GM13976 (cell line): ENCODE data around the gene ETNK2.

ENCODE experiments used
- DNase-seq: peaks from one replicate; pipeline ENCODE4 v3.0.0; 2012; ENCODE audit warnings: low spot score
- in situ Hi-C: fragments of 300-500 bp; cut with MboI; formaldehyde crosslinking; loops from one replicate; pipeline ENCODE4 v1.12.0; 2022; ENCODE audit warnings: low sequenced_read_pairs, mixed read lengths, inconsistent platforms; ENCODE audit not compliant: unreplicated experiment
- TF ChIP-seq, protein P1 (sequence below): IDR thresholded peaks from 2 replicates; pipeline ENCODE4 v1.5.1; 2012; ENCODE audit warnings: borderline replicate concordance, mild to moderate bottlenecking; ENCODE audit not compliant: insufficient read depth; ENCODE audit errors: extremely low read depth, missing control alignments, control extremely low read depth

ETNK2 gene

DNA sequence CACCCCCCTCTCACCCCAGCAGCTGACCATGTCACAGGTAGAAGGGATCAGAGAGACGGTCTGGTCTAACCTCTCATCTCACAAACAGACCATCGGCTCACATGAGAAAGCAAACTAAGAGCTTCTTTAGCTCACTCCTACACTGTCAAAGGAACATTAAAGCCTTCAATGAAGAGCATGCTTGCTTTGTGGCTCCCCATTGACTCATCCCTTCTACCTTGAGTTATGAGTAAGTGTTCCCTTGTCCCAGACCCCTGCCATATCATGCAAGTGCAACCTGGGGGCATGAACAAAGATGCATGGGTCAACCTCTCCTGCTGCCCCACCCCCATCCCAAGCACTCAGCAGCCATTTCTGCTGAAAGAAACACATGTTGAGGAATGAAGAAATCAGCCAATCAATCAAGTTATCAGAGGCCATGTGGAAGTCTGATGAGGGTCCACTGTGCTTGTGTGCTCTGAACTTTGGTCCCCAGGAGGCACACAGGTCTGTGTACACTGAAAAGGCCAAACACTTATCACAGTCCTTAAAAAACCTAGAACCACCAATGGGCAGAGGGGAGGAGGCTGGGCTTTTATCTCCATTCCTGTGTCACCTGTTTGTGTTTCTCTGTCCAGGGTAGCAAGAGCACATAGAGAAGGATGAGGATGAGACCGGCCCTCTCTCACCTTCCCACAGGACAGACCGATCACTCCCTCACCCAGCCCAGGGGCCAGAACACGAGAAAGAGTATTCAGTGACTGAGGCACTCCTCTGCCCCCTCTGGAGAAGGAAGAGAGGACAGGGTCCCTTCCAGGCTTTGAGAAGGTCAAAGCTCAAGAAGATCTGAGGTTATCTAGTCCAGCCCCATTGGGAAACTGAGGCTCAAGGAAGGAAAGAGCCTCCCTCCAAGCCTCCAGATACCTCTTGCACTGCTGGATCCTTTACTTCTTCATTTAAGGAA, 9.5 kb downstream of the ETNK2 start:
- TF ChIP-seq, protein P1, sequence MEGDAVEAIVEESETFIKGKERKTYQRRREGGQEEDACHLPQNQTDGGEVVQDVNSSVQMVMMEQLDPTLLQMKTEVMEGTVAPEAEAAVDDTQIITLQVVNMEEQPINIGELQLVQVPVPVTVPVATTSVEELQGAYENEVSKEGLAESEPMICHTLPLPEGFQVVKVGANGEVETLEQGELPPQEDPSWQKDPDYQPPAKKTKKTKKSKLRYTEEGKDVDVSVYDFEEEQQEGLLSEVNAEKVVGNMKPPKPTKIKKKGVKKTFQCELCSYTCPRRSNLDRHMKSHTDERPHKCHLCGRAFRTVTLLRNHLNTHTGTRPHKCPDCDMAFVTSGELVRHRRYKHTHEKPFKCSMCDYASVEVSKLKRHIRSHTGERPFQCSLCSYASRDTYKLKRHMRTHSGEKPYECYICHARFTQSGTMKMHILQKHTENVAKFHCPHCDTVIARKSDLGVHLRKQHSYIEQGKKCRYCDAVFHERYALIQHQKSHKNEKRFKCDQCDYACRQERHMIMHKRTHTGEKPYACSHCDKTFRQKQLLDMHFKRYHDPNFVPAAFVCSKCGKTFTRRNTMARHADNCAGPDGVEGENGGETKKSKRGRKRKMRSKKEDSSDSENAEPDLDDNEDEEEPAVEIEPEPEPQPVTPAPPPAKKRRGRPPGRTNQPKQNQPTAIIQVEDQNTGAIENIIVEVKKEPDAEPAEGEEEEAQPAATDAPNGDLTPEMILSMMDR: no peak
- DNase-seq: no peak
- in situ Hi-C loops: no loop called here

DNA sequence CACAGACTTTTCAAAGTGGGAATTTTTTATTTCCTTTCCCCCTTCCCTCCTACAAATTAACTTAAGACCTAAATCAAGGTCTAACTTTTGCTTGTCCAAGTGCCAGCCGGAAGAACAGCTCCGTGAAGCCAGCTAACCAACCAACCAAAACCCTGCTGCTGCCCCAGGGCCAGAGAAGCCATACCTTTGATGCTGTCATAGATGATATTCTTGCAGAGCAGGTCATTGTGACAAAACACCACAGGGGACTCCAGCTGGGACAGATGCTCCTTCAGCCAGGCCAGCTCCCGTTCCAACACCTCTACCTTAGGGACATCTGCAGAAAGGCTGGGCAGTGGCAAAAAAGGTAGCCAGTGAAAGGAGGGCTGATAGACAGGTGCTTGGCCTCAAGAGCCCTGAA, 10.7 kb downstream of the ETNK2 start:
- in situ Hi-C loops: no loop called here
- TF ChIP-seq, protein P1: no peak
- no peak for DNase-seq

DNA sequence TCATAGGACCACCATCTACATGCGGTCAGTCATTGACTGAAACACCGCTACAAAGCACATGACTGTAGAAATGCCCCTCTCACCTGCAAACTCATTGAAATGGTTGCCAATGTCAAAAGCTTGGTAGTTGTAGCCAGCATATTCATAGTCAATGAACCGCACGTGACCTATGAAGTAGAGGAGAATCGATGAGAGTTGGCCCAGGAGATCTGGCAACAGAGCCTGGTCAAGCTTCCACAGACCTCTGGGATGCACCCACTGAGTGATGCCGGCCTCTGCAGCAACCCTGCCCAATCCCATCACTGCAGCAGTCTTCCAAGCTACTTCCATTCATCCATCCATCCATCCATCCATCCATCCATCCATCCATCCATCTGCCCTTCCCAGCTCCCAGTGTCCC, 11.9 kb downstream of the ETNK2 start:
- in situ Hi-C loops: no loop called here
- TF ChIP-seq, protein P1: no peak
- no peak for DNase-seq

DNA sequence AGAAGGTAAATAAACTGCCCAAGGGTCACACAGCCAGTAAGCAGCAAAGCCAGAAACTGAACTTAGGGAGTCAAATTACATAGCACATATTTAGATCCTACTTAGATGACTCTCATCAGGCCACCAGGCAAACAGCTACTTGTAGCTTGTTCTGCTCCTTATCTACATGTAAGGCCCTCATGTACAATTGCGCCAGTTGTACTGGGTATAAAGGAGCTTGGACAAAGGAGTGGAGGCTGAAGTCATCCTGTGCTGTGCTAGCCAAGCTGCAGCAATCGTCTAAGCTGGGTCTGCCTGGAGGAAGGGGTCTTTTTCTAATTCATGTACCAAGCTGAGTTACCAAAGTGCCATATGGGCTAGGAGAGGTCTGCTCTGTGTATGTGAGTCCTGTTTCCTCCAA, 12.8 kb downstream of the ETNK2 start:
- in situ Hi-C loops: no loop called here
- TF ChIP-seq, protein P1: no peak
- no peak for DNase-seq

DNA sequence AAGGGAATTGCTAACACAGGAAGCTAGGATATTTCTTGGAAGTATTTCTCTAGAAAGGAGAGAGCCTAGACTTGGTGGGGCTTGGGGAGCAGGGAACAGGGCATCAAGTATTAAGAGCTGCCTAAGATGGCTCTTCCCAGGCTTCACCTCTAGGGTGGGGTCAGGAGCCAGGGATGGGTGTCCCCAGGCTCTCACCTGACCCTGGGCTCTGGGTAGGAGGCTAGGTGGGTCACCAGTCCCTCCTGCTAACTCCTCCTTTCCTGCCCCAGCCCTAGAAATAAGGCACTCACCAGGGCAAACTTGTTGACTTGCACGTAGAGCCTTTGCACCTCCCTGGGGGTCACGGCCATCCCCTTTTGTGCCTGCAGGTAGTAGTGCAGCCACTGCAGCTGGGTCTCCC, 15.0 kb downstream of the ETNK2 start:
- in situ Hi-C loops: no loop called here
- no peak for DNase-seq
- TF ChIP-seq, protein P1: no peak

DNA sequence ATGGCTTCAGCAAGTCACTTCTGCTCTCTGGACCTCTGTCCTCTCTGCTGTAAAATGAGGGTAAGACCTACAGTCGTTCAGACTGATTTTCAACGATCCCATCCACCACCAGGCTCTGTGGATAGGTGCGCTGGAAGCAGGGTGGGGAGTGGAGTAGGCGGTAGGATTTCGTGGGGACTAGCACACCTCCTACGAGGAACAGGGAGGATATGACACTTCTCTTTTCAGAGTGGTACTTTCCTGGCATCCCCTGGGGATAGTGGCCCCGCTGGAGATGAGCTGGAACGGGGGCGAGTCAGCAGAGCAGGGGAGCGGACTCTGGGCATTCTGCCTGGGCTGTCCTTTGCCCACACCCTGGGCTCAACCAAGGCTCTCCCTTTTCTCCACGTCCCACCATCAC, 17.7 kb downstream of the ETNK2 start:
- no peak for DNase-seq
- TF ChIP-seq, protein P1: no peak
- in situ Hi-C loops: no loop called here
